Uterus (tissue), 2 donors: ENCODE results near the gene FOXN4.

Experiments
- POLR2A ChIP-seq, 2 donors: fragments of 450-650 bp; IDR thresholded peaks; one replicate each; pipeline ENCODE4 v1.6.1; 2016; ENCODE audit warnings: antibody characterized with exemption in 2 of 2, mild to moderate bottlenecking in 1 of 2, moderate library complexity in 1 of 2
- TF ChIP-seq, protein P1 (sequence below), 4 experiments: fragments of 200-600 bp in 2 of 4; fragments of 450-650 bp in 2 of 4; sonication (generic) in 2 of 4; IDR thresholded peaks; one replicate each; pipeline ENCODE4 v1.5.1; 2016 to 2019; ENCODE audit warnings: antibody characterized with exemption in 4 of 4, mild to moderate bottlenecking in 2 of 4, moderate library complexity in 1 of 4

DNA sequence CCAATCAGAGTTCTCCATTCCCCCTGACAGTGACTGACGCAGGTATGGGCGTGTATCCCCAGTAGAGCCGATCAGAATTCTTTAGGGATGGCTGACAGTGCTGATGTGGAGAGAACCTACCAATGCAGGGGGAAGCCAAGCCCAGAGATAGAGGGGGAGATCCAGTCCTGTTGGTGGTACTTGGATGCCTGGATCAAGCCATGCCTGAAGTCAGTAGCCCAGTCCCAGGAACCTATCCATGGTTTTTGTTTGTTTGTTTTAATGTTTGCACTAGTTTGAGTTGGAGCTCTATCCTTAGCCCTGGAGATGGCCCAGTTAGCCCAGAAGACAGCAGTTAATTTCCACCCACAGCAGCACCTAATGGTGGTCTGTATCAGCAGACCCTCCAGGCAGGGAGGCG is 40.2 kb downstream of the FOXN4 start:
- TF ChIP-seq, protein P1, sequence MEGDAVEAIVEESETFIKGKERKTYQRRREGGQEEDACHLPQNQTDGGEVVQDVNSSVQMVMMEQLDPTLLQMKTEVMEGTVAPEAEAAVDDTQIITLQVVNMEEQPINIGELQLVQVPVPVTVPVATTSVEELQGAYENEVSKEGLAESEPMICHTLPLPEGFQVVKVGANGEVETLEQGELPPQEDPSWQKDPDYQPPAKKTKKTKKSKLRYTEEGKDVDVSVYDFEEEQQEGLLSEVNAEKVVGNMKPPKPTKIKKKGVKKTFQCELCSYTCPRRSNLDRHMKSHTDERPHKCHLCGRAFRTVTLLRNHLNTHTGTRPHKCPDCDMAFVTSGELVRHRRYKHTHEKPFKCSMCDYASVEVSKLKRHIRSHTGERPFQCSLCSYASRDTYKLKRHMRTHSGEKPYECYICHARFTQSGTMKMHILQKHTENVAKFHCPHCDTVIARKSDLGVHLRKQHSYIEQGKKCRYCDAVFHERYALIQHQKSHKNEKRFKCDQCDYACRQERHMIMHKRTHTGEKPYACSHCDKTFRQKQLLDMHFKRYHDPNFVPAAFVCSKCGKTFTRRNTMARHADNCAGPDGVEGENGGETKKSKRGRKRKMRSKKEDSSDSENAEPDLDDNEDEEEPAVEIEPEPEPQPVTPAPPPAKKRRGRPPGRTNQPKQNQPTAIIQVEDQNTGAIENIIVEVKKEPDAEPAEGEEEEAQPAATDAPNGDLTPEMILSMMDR (IDR thresholded peaks at IDR 0.05), result no peak
- TF ChIP-seq POLR2A (IDR thresholded peaks at IDR 0.05), result no peak
